NK-92 (cell line): ENCODE measurements around the gene HTR7.

Experiments
- DNase-seq: peaks from one replicate; lab custom pipeline; 2025; ENCODE audit not compliant: unreplicated experiment; lab: John Stamatoyannopoulos, UW

HTR7 gene

DNA sequence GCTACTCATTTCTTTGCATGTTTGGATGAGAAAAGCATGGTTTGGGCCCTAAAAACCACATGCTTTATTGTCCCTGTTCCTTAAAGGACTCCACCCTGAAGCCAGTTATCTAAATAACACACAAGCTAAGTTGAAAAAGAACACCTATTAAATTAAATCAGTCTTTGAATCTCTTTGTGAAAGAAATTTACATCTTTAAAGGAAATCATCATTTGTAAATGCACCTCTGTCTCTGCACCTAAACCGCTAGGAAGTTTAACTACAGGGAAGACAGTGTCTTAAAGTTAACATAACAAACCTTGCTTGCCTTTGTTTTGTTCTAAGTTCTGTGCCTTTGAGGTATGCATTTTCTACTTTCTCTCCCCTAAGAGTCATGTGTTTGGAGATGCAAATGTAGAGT lies 52.6 kb downstream of the HTR7 start:
- no peak for DNase-seq

DNA sequence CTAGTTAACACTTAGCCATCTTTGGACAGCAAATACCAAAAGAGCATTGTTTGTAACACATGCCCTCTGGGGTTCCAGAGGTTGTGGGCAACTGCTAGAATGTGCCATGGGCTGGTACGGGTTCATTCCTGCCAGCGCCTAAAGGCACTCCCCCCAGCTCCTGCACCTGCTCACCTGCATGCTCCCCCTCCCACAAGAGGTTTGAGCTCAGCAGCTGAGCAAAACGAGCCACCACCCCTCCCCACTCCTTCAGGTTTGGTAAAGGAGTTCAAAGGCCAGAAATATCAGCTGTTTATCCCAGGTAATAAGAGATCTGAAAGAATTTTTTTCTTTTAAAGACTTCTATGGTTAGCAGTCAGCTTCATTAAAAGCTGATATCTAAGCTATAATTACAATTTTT lies 53.5 kb downstream of the HTR7 start:
- DNase-seq: no peak

DNA sequence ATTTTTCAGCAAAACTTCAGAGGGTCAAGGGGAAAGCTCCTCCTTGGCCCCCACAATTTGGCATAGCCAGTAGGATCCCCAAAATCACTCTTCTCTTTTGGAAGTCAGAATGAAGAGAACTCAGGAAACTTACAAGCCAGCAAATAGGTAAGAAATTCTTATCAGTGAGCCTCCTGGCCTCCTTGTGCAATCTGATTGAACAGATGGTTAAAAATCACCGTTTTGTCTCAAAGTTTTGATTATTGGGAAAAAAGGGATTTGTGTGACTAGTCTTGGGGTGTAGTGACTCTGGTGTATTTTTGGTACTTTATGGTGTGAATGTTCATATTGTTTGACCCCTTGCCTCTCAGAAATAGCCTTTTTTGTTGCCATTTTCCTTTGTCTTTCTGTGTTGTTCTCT lies 56.2 kb downstream of the HTR7 start:
- no peak for DNase-seq

DNA sequence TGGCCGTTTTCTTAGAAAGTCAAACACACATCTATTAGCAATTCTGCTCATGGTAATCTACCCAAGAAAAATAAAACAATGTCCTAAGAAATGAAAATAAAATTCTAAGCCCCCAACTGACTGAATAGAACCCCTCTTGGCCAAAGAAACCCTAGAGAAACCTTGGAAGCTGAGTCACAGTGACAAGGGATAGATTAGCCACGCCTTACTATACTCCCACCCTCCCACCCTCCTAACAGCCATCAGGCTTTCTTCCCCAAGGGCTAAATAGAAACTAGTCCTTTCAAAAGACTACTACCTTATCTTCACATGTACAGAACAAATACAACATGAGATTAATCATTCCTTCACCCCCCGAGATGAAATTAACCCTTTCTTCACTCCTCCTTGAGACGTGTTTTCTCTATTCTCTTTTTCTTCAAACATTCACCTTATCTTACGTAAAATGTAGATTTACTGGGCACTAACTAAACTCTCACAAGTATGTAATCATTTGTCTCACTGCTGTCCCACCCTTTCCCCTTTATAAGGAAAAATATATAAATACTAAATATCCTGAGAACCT lies 57.5 kb downstream of the HTR7 start:
- no peak for DNase-seq

DNA sequence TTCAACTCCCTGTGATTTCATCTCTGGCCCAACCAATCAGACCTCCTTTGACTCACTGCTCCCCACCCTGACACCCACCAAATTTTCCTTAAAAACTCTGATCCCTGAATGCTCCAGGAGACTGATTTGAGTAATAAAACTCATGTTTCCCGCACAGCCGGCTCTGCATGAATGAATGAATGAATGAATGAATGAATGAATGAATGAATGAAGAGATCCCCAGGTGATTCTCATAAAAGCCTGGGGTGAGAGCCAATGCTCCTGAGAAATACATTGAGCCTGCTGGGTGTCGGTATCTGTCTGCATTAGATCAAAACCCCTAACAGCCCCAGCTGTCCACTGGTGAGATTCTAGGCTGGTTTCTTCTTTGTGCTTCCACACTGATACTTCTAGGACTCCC lies 58.7 kb downstream of the HTR7 start:
- no peak for DNase-seq

DNA sequence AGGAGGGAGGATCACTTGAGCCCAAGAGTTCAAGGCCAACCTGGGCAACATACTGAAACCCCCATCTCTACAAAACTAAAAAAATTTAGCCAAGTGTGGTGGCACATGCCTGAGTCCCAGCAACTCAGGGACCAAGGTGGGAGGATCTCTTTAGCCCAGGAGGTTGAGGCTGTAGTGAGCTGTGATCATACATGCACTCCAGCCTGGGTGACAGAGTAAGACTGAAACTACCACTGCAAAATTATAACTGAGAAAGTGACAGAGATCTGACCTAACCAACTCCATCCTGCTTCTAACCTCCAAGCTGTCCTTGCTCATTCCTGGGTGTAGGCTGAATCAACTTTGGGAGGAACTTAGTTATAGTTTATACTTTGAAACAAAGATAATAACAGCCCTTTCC lies 59.4 kb downstream of the HTR7 start:
- no peak for DNase-seq

DNA sequence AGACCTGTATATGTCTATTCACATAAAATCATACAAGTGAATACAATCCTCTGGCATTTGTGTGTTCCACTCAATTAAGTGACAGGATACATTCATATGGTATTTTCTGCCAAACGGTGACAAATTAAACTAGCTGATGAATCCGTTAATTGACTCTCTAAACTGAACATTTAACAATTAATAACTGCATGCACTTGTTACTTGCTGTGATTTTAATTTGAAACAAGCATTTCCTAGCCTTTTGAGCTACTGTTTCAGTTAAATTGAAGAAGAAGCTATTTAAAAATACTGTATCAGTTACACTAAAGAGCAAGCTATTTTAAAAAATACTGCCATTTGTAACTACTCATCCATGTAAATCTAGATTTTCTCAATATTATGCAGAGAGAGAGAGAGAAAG lies 67.4 kb downstream of the HTR7 start:
- no peak for DNase-seq

DNA sequence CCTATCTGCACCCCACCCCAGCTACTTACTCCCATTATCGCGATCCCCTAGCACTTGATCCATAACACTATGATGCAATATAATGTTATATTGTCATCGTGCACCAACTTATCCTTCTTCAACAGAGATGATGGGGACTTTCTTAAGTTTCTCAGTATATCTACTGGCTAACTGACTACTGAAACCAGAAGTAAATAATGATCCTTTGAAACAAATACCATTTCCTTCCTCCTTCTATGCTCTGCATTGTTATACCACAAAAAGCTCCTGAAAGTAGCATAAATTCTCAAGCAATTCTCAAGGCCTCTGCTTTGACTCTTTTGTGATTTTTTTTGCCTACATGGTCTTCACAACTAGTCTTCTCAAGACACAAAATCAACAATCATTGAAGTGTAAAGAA lies 68.9 kb downstream of the HTR7 start:
- DNase-seq: no peak

DNA sequence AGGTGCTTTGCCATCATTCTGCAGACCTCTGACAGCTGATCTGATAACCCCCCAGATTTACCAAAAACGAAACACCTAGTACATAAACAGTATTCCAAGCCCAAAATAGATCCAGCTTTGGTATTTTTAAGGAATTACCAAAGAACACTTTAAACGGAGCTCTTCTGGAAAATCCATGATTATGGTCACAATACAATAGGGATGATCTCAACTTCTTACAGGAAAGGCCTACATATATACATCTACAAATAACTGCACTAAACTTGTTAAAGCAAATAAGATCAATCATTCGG lies 69.7 kb downstream of the HTR7 start:
- no peak for DNase-seq

DNA sequence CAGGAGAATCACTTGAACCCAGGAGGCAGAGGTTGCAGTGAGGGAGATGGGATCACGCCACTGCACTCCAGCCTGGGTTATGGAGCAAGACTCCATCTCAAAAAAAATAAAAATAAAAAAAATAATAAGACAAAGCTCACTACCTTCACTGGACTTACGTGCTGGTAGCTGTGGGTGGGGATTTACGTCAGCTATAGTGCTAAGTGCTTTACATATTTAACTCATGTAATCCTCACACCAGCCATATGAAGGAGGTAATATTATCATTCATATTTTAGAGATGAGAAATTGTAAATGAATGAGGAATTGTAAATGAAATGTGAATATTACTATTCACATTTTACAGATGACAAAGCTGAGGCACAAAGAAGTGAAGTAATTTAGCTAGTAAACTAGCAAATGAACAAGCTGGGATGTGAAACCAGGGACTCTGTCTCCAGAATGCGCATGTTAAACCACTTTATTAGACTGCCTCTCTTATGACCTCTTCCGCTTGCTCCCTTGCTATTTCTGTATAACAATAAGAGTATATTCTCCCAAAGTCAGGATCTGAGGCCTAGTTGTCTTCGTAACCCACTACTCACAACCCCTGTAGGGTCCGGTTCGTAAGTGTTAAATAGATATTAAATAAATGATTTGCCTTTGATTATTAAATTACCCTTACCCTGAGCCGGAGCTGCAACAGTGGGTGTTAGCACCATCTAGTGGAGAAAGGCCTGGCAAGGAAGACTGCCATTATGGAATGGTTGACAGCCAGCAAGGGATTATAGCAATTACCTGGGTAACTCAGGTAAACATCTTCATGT lies 70.2 kb downstream of the HTR7 start:
- DNase-seq: no peak

DNA sequence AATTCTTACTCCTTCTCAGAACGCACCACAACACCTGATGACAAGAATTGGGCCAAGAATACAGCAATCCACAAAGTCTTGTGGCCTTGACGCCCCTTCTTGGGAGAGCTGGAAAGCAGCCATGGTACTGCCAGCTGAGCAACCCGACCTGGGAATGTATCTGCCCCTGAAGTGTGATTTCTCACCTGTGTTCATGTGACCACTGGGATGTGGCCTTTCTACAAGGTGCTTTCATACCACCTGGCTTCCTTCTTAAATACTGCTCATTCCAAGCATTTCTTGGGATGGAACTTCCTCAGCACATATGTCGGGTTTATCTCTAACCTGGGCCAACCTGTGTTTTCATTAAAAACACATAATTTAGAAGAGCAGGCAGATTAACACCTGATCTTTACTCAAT lies 72.1 kb downstream of the HTR7 start:
- no peak for DNase-seq

DNA sequence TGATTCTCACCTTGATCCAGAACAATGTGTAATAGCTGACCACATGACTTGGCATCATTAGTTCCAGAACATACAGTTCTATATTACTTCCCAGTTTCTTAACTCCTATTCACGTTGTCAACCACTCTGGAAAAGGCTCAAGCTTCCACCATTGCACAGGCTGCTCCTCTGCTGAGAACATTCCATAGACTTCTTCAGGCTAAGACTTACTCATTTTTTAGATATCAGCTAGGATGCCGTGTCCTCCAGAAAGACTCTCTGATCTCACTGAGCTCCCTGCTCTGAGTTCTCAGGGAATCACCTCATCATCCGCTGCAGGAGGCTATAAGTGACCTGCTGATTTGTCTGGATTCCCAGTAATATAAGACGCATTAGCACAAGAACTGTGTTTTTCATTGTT lies 73.1 kb downstream of the HTR7 start:
- DNase-seq: no peak

DNA sequence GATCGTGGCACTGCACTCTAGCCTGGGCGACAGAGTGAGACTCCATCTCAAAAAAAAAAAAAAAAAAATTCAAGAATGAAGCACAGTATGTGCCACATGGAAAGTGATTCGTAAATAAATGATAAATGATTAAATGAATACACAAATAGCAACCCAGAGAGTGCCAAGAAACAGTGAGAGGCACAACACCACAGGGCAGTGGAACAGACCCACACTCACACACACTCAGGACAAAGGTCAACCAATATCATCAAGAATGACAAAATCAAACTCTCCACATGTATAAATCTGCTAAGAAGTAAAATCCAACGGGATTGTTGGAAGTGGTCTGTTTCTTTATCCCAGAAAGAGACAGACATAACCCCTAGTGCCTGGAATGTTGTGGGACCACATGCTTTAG lies 77.4 kb downstream of the HTR7 start:
- no peak for DNase-seq

DNA sequence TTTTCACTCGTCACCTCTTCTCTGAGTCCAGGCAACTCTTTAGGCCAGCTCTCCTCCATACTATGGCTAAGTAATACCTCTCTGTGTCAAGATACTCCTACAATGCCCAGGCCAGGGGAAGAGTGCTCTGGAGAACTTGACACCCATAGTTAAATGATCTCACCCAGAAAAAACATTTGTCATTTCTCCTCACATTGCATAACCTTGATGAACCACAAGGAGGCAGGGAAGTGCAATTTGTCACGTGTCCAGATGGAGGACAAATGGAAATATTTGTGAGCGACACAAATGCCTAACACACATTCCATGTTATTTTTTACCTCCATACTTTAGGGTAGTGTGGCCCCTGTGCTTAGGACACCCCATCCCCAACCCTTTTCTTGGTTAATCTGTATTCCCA lies 78.3 kb downstream of the HTR7 start:
- no peak for DNase-seq

DNA sequence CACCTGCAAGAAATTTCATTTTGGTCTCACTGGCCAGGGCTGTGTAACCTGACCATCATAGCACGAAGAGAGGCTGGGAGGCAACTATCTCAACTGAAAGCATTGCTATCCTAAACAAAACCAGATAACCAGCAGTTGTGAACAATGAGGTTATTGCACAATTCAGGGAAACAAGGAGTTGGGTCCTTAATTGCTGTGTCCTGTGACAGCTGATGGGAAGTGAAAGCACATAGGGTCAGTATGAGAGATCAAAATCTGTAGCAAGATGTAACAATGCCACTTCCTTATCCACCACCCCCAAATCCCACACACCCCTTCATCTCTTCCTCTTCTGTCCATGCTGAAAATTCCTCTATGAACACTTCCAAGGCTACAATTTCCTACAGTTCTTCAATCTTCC lies 80.2 kb downstream of the HTR7 start:
- DNase-seq: no peak

DNA sequence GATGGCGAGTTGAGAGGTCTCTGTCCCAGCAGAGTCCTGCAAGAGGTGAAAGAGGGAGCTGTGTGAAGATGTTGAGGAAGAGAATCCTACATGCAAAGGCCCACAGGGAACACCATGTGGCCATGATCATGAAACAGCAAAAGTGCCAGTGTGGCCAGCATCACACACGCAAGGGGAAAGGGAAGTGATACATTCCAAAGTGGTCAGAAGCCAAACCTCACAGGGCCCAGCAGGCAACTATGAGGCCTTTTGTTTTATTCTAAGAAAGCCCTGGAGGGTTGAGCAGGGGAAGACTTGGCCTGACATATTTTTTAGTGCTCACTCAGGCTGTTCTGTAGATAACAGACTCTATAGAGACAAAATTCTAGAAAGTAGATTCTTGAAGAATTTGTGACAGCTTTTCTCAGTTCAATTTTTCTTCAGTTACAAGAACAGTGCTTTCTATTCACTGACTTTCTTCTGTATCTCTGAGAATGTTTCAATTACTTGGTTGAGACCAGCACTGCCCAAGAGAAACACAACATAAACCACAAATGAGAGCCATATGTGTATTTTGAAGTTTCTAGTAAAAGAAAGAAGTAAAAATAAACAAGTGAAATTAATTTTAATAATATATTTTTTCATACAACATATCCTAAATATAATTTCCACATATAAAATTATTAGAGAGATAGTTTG lies 82.3 kb downstream of the HTR7 start:
- no peak for DNase-seq

DNA sequence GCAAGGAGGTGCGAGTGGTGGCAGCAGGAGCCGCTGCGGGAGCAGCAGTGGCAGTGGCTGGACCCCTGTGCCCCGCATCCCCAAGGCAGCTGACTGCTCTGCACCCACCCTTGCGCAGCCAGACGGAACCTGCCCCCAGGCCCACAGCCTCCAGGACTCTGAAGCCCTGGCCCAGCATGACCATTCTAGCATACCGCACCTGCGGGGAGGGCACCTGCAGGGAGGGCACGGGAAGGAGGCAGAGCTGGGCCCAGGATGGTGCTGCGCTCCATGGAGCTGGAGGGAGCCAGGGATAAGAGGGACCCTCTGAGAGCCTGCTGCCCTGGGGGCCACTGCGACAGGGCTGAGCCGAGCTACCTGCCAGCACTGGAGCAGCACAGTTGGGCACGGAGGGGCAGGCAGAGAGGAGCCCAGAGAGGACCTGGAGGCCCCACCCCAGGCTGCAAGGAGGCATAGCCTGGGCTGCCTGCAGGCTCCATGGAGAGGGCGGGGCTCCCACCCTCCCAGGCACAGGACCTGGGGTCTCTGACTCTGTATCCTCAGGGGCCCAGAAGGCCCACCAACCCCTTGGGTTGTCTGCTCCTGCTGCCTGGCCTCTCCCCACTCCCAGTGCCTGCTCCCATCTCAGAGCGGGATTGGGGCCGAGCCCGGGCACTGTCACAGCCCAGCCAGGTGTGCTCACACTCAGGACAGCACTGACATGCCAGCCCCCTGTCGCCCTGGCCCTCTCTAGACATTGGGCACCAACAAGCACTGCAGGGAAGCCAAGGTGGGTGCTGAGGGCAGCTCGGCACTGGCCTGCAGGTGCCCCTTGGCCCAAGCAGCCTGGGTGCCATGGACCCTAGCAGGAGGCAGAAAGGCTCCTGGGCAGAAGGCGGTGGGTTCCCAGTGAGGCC lies 87.6 kb downstream of the HTR7 start:
- no peak for DNase-seq

DNA sequence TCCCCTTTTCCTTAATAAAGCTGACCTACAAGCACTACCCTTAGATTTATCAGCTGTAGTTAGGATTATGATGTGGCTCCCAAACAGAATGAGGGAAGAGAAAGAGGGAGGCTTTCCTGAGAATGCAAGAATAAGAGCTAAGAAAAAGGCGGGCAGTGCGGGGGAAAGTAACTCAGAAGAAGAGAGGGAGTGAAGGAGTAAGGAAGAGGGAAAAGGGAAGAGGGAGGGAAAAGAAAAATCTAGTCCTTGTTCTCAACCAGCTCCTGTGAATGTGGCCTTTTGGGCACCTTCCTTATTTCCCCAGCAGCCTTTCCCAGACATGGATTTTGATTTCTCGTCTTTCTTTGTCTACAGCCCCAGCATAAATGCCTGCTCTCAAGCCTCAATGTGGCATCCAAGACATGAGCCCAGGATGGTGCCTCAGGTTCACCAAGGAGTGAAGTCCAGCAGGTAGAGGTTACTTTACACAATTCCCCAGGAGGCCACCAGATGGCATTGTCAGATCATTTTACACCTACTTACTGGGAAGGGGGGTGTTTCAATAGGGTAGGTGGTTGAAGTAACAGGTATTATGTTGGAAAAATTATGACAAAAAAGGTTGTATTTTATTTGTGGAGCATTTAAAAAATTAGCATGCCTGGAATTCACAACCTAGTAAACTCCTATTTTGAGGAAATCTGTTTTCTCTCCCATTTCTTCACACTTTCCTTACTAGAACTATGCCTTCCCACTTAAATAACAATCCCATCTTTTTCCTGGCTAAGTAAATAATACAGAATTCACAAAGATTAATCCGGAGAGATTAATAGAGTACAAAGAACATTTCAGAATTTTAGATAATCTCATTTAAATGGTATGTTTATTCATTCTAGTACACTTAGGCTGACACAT lies 106.5 kb downstream of the HTR7 start:
- DNase-seq: no peak

DNA sequence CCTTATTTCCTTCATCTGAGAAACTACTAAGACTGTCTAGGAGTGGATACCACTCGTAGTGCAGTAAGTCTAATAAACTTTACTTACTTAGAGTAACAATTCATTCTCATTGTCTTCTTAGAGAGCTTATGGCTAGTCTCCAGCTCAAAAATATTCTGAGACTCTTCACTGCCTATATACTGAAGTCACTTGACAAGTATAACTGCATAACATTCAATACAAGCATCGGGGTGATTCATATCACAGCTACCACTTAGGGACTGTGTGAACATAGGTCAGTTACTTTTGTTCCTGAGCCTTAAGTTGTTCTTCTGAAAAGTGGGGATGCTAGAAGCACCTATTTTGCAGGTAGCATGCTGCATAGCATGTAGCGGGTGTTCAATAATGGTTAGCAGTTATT lies 111.0 kb downstream of the HTR7 start:
- no peak for DNase-seq

DNA sequence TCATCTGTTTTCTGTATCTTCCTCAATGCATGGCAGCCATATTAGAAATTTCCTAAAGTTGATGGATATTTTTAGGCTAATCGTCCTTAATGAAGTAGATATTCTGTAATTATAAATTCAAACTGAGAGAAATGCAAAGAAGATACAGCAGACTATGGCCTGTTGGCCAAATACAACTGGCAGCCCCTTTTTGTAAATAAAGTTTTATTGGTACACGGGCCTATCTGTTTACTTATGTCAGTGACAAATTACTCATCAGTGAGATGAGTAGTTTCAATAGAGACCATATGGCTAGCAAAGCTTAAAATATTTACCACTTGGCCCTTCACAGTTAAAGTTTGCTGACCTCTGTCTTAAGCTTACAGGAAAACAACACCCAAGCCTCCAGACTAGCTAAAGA lies 112.3 kb downstream of the HTR7 start:
- DNase-seq: no peak

DNA sequence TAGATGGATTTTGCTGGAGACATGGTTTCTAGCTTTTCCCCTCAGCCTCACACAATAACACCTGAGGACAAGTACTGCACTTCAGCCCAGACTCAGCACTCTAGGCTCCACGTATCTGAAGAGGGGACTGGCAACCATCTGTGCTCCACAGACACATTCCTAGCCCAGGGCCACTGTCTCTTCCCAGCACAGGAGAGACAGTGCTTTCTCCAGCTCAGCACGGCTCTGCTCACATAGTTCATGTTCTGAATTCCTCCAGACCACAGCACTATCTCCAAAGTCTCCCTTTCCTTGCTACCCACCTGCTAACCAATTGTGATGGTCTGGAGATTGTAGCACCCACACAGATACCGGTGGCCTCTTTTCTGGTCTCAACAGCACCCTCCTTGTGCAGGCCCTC lies 114.5 kb downstream of the HTR7 start:
- no peak for DNase-seq
